Ishikawa (cell line): ENCODE data around the gene LBHD2.

ENCODE experiments used
- CEBPB ChIP-seq: IDR thresholded peaks from 2 replicates; pipeline ENCODE4 v1.6.1; 2012
- CREB1 ChIP-seq: IDR thresholded peaks from 2 replicates; pipeline ENCODE4 v1.6.1; 2012; ENCODE audit warnings: low read depth
- EGR1 ChIP-seq: IDR thresholded peaks from 2 replicates; pipeline ENCODE4 v1.6.1; 2012
- EP300 ChIP-seq: IDR thresholded peaks from 2 replicates; pipeline ENCODE4 v1.6.1; 2012; ENCODE audit warnings: borderline replicate concordance
- FOXM1 ChIP-seq: IDR thresholded peaks from 2 replicates; pipeline ENCODE4 v1.6.1; 2012; ENCODE audit warnings: low read depth, borderline replicate concordance
- MAX ChIP-seq: IDR thresholded peaks from 2 replicates; pipeline ENCODE4 v1.6.1; 2012
- NFIC ChIP-seq: IDR thresholded peaks from 2 replicates; pipeline ENCODE4 v1.6.1; 2012
- RAD21 ChIP-seq: IDR thresholded peaks from 2 replicates; pipeline ENCODE4 v1.6.1; 2012; ENCODE audit warnings: low read depth
- REST ChIP-seq: IDR thresholded peaks from 2 replicates; pipeline ENCODE4 v1.6.1; 2012; ENCODE audit warnings: low read depth, mild to moderate bottlenecking
- TAF1 ChIP-seq: IDR thresholded peaks from 2 replicates; pipeline ENCODE4 v1.6.1; 2012; ENCODE audit warnings: low read depth, mild to moderate bottlenecking
- TCF12 ChIP-seq: IDR thresholded peaks from 2 replicates; pipeline ENCODE4 v1.6.1; 2012; ENCODE audit warnings: low read depth
- TEAD4 ChIP-seq: IDR thresholded peaks from 2 replicates; pipeline ENCODE4 v1.6.1; 2012
- USF1 ChIP-seq: IDR thresholded peaks from 2 replicates; pipeline ENCODE4 v1.6.1; 2012
- YY1 ChIP-seq: IDR thresholded peaks from 2 replicates; pipeline ENCODE4 v1.6.1; 2012; ENCODE audit warnings: low read depth
- ZBTB7A ChIP-seq: IDR thresholded peaks from 2 replicates; pipeline ENCODE4 v1.6.1; 2012; ENCODE audit warnings: low read depth

Gene LBHD2

GRCh38 chr14:103097244-103097993 is 13.4 kb downstream of the LBHD2 start:
- TF ChIP-seq EGR1, result no peak
- TF ChIP-seq RAD21, result no peak
- no peak for TF ChIP-seq MAX
- TF ChIP-seq YY1, result no peak
- no peak for TF ChIP-seq ZBTB7A
- no peak for TF ChIP-seq TAF1

- TF ChIP-seq EP300, result no peak
- TF ChIP-seq FOXM1, result no peak
- TF ChIP-seq CEBPB, result no peak
- TF ChIP-seq YY1, result no peak
- no peak for TF ChIP-seq TAF1
- TF ChIP-seq MAX, result no peak
- no peak for TF ChIP-seq REST
- TF ChIP-seq TCF12, result no peak
- no peak for TF ChIP-seq TEAD4
- no peak for TF ChIP-seq USF1
- TF ChIP-seq ZBTB7A, result no peak
- TF ChIP-seq CREB1, result no peak
- no peak for TF ChIP-seq RAD21
- no peak for TF ChIP-seq NFIC
- no peak for TF ChIP-seq EGR1
These were observed 14.3 kb downstream of the LBHD2 start for GRCh38 chr14:103097994-103098957.

- TF ChIP-seq ZBTB7A (no peak), RAD21 (no peak), EGR1 (no peak), TCF12 (no peak), TEAD4 (no peak), MAX (no peak), YY1 (no peak), REST (no peak), TAF1 (no peak), CEBPB (no peak), NFIC (no peak), EP300 (no peak), CREB1 (no peak), USF1 (no peak), FOXM1 (no peak)
These were observed 15.2 kb downstream of the LBHD2 start for GRCh38 chr14:103099081-103099732.

- no peak for TF ChIP-seq USF1
- TF ChIP-seq REST, result no peak
- TF ChIP-seq ZBTB7A, result no peak
- no peak for TF ChIP-seq TEAD4
- TF ChIP-seq RAD21, result no peak
- TF ChIP-seq TAF1, result no peak
These were observed 15.8 kb downstream of the LBHD2 start for GRCh38 chr14:103099733-103100280.
